ENCODE results near the gene GUK1.

Gene GUK1

DNA sequence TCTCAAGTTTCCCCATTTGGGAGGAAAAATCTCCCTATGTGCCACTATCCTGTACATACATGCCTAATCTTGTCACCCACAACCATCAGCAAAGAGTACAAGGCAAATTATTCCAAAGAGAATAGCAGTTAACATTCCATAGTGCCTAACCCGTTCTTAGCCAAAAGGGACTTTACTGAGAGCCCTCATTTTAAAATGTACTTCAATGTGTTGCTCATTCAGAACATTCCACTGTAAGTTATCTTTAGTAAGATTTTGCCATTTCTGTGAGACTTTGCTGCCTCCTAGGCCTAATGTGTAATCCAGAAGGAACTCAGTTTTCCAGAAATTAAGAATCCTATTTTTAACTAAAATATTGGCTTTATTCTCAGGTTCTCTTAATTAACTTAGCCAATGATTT lies 19.7 kb upstream of the GUK1 start:
- no peak overlapping the region for H3K4me3 ChIP-seq (ENCODE audit: low read length)
- DNase-seq (ENCODE audit: low read depth), result no peak
- TF ChIP-seq, protein P1, sequence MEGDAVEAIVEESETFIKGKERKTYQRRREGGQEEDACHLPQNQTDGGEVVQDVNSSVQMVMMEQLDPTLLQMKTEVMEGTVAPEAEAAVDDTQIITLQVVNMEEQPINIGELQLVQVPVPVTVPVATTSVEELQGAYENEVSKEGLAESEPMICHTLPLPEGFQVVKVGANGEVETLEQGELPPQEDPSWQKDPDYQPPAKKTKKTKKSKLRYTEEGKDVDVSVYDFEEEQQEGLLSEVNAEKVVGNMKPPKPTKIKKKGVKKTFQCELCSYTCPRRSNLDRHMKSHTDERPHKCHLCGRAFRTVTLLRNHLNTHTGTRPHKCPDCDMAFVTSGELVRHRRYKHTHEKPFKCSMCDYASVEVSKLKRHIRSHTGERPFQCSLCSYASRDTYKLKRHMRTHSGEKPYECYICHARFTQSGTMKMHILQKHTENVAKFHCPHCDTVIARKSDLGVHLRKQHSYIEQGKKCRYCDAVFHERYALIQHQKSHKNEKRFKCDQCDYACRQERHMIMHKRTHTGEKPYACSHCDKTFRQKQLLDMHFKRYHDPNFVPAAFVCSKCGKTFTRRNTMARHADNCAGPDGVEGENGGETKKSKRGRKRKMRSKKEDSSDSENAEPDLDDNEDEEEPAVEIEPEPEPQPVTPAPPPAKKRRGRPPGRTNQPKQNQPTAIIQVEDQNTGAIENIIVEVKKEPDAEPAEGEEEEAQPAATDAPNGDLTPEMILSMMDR (conservative IDR thresholded peaks at IDR 0.05; ENCODE audit: low read length), result no peak

- TF ChIP-seq, protein P1 (conservative IDR thresholded peaks at IDR 0.05; ENCODE audit: low read length), result no peak
- DNase-seq (ENCODE audit: low read depth), result peak; percentile 60
- no peak overlapping the region for H3K4me3 ChIP-seq (ENCODE audit: low read length)
These were observed 19.1 kb upstream of the GUK1 start for GRCh38 chr1:228120857-228121489.

- TF ChIP-seq, protein P1 (conservative IDR thresholded peaks at IDR 0.05; ENCODE audit: low read length), result no peak
- DNase-seq (ENCODE audit: low read depth), result no peak
These were observed 17.1 kb upstream of the GUK1 start for GRCh38 chr1:228122921-228123441.

GRCh38 chr1:228123505-228123904 lies 16.6 kb upstream of the GUK1 start:
- TF ChIP-seq, protein P1 (conservative IDR thresholded peaks at IDR 0.05; ENCODE audit: low read length), result no peak
- DNase-seq (ENCODE audit: low read depth), result no peak
- no peak overlapping the region for H3K4me3 ChIP-seq (ENCODE audit: low read length)

More at GRCh38 chr1:228122921-228123441, 17.1 kb upstream of the GUK1 start:
- H3K4me3 ChIP-seq (ENCODE audit: low read length), result no peak overlapping the region

DNA sequence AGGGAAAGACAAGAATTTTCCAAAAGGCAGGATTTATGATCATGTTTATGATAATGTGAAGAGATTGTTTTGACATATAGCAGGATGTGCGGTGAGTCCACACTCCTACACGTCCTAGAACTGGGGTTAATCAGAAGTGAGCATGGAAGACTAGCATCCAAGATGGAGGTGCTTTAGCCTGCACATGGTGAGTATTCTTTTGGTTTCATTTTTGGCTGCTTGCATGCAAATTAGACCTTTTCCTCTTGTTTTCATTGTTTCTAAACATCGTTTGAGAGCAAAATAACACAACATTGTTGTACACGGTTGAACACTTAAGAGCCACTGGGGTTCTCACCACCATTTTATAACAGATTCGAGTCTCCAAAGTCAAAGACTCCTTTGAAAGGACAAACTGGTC lies 14.9 kb upstream of the GUK1 start:
- TF ChIP-seq, protein P1 (conservative IDR thresholded peaks at IDR 0.05; ENCODE audit: low read length), result no peak
- H3K4me3 ChIP-seq (ENCODE audit: low read length), result no peak overlapping the region
- DNase-seq (ENCODE audit: low read depth), result no peak

DNA sequence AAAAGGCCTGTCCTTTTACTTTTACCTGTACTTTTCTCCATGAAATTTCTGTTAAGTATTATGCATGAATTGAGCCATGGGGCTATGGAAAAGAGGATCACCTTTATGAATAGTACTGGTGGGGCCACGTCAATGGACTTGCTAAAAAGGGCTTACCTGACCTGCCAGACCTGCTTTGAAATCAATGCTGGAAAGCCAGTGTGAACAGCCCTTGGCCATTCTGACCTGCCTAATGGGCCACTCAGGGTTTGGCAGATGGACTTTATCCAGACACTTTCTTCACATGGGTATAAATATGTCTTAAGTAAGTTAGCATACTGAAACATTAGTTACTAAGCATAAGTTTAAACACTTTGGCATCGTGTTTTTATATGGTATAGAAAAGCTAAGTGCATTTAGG lies 8.3 kb upstream of the GUK1 start:
- H3K4me3 ChIP-seq (ENCODE audit: low read length), result no peak overlapping the region
- DNase-seq (ENCODE audit: low read depth), result no peak
- TF ChIP-seq, protein P1 (conservative IDR thresholded peaks at IDR 0.05; ENCODE audit: low read length), result no peak

- H3K4me3 ChIP-seq (ENCODE audit: low read length), result no peak overlapping the region
- TF ChIP-seq, protein P1 (conservative IDR thresholded peaks at IDR 0.05; ENCODE audit: low read length), result no peak
- no peak for DNase-seq (ENCODE audit: low read depth)
These were observed 5.5 kb upstream of the GUK1 start for GRCh38 chr1:228134591-228134990.
